HepG2 (cell line): Measurements from ENCODE around the gene CD40. TPM values are rescaled to one million over a fixed set of nuclear protein-coding genes. Genes with fewer than 3 reads are reported as not detected.

ENCODE experiments used
- ATAC-seq: fragments of 200-7000 bp; cut with Tn5 transposase; 3 replicates; pipeline ENCODE4 v1.9.1; 2020; ENCODE audit warnings: mild to moderate bottlenecking, moderate library complexity
- BruUV-seq: library from RNA; stranded (reverse); fragments of 400-500 nt; replicated peaks from 2 replicates; lab custom pipeline; 2021; lab: Mats Ljungman, UMichigan
- CTCF ChIA-PET: fragments of 300-600 bp; formaldehyde crosslinking; extraction: SDS; loops from one replicate; lab custom pipeline; 2021; ENCODE audit warnings: low total read pairs, inconsistent platforms, low intra/inter-chr PET ratio; lab: Yijun Ruan, JAX
- POLR2A ChIA-PET: fragments of 350-600 bp; sonication (Branson Sonifier 250); formaldehyde crosslinking; loops from one replicate; lab custom pipeline; 2020; ENCODE audit warnings: antibody characterized with exemption, inconsistent platforms; lab: Yijun Ruan, JAX
- DNase-seq: peaks from one replicate; pipeline ENCODE4 v3.0.0-alpha.2; 2015; ENCODE audit warnings: low spot score
- FAIRE-seq: peaks from 3 replicates; lab custom pipeline; 2011; peaks lifted over from hg19 to GRCh38; lab: Jason Lieb, UNC
- H2AFZ ChIP-seq: one replicate; pipeline ENCODE4 v1.6.1; 2011; ENCODE audit warnings: low read length, inconsistent platforms
- H3K27ac ChIP-seq: fragments of 300-600 bp; 3 replicates; pipeline ENCODE4 v1.8.0; 2011; ENCODE audit warnings: mixed run types, mild to moderate bottlenecking, mixed read lengths, low read length, inconsistent platforms; ENCODE audit not compliant: insufficient read depth; ENCODE audit errors: extremely low read length
- H3K27me3 ChIP-seq, 2 experiments: fragments of 200-600 bp in 1 of 2; 2 replicates in 1 of 2; 3 replicates in 1 of 2; pipeline versions ENCODE4 v1.6.0 to v1.8.0; 2011; ENCODE audit warnings: low read length in 2 of 2, mild to moderate bottlenecking in 2 of 2, moderate library complexity in 2 of 2, inconsistent platforms in 1 of 2; ENCODE audit not compliant: insufficient read depth in 2 of 2, control insufficient read depth in 1 of 2
- H3K36me3 ChIP-seq, 2 experiments: fragments of 200-600 bp in 1 of 2; replicated peaks in 1 of 2; 2 replicates in 1 of 2; 3 replicates in 1 of 2; pipeline versions ENCODE4 v1.5.1 to v1.8.0; 2011; ENCODE audit warnings: low read length in 2 of 2, inconsistent platforms in 1 of 2; ENCODE audit not compliant: insufficient read depth in 2 of 2, control insufficient read depth in 1 of 2
- H3K4me1 ChIP-seq: 2 replicates; pipeline ENCODE4 v1.5.1; 2012; ENCODE audit warnings: low read length, inconsistent platforms; ENCODE audit not compliant: insufficient read depth
- H3K4me2 ChIP-seq: 2 replicates; pipeline ENCODE4 v1.6.0; 2011; ENCODE audit warnings: low read depth, low read length, inconsistent platforms
- H3K4me3 ChIP-seq, 3 experiments: fragments of 200-600 bp in 1 of 3; sonication (generic), shearing (Covaris generic) in 1 of 3; replicated peaks in 1 of 3; 2 replicates each; pipeline ENCODE4 v1.5.1; 2011 to 2016; ENCODE audit warnings: low read length in 3 of 3, inconsistent platforms in 2 of 3, low read depth in 2 of 3, mild to moderate bottlenecking in 2 of 3, control low read depth in 1 of 3, mixed read lengths in 1 of 3; ENCODE audit not compliant: insufficient read depth in 1 of 3
- H3K79me2 ChIP-seq: one replicate; pipeline ENCODE4 v1.6.1; 2011; ENCODE audit warnings: low read length, inconsistent platforms; ENCODE audit not compliant: insufficient read depth
- H3K9ac ChIP-seq: 2 replicates; pipeline ENCODE4 v1.6.0; 2011; ENCODE audit warnings: mild to moderate bottlenecking, low read depth, low read length, inconsistent platforms; ENCODE audit not compliant: insufficient read depth
- H3K9me3 ChIP-seq: 2 replicates; pipeline ENCODE4 v1.5.1; 2012; ENCODE audit warnings: mild to moderate bottlenecking, low read length
- H4K20me1 ChIP-seq: 2 replicates; pipeline ENCODE4 v1.6.0; 2011; ENCODE audit warnings: inconsistent platforms, mild to moderate bottlenecking, low read length, moderate library complexity; ENCODE audit not compliant: insufficient read depth
- AGO2 ChIP-seq: fragments of 200-400 bp; formaldehyde crosslinking; optimal IDR thresholded peaks from 2 replicates; pipeline ENCODE3; 2017; ENCODE audit warnings: mild to moderate bottlenecking, low read depth, low read length, moderate library complexity
- CREM ChIP-seq, 2 experiments: sonication (generic) in 1 of 2; formaldehyde crosslinking in 1 of 2; IDR thresholded peaks; 2 replicates each; pipeline versions ENCODE4 v1.4.0 to v1.6.1; 2016 to 2020; ENCODE audit warnings: antibody characterized with exemption in 1 of 2, mild to moderate bottlenecking in 1 of 2, missing genetic modification reagents in 1 of 2
- EED ChIP-seq: sonication (generic); formaldehyde crosslinking; IDR thresholded peaks from 2 replicates; pipeline ENCODE4 v1.5.0; 2020; ENCODE audit warnings: mild to moderate bottlenecking, missing genetic modification reagents
- HNF4A ChIP-seq: sonication (generic); formaldehyde crosslinking; IDR thresholded peaks from 2 replicates; pipeline ENCODE4 v1.4.0; 2020; ENCODE audit warnings: missing genetic modification reagents
- KLF15 ChIP-seq: sonication (generic); formaldehyde crosslinking; IDR thresholded peaks from 2 replicates; pipeline ENCODE4 v1.8.1; 2023; ENCODE audit warnings: borderline replicate concordance, mild to moderate bottlenecking, inconsistent platforms, missing genetic modification reagents, mixed read lengths
- NFYB ChIP-seq: sonication (generic); formaldehyde crosslinking; IDR thresholded peaks from 2 replicates; pipeline ENCODE4 v1.4.0; 2020; ENCODE audit warnings: missing genetic modification reagents
- NR3C1 ChIP-seq: sonication (generic); formaldehyde crosslinking; IDR thresholded peaks from 2 replicates; pipeline ENCODE4 v1.4.0; 2020; ENCODE audit warnings: missing genetic modification reagents
- NRL ChIP-seq: sonication (generic); formaldehyde crosslinking; IDR thresholded peaks from 2 replicates; pipeline ENCODE4 v1.5.0; 2020; ENCODE audit warnings: missing genetic modification reagents, mild to moderate bottlenecking, moderate library complexity, borderline replicate concordance
- RBFOX2 ChIP-seq: fragments of 200-400 bp; formaldehyde crosslinking; IDR thresholded peaks from 2 replicates; pipeline ENCODE4 v1.6.1; 2017; ENCODE audit warnings: low read depth, mild to moderate bottlenecking, low read length
- SNAI1 ChIP-seq: sonication (generic); formaldehyde crosslinking; IDR thresholded peaks from 2 replicates; pipeline ENCODE4 v1.5.0; 2020; ENCODE audit warnings: mild to moderate bottlenecking, missing genetic modification reagents, borderline replicate concordance
- SYNCRIP ChIP-seq: fragments of 200-400 bp; formaldehyde crosslinking; IDR thresholded peaks from 2 replicates; pipeline ENCODE4 v1.6.1; 2018; ENCODE audit warnings: mild to moderate bottlenecking, low read depth, low read length; ENCODE audit not compliant: insufficient read depth
- ZNF350 ChIP-seq: sonication (generic); formaldehyde crosslinking; IDR thresholded peaks from 2 replicates; pipeline ENCODE4 v1.4.0; 2020; ENCODE audit warnings: mild to moderate bottlenecking, low read depth, missing genetic modification reagents, borderline replicate concordance
- ZNF446 ChIP-seq: sonication (generic); formaldehyde crosslinking; IDR thresholded peaks from 2 replicates; pipeline ENCODE4 v1.5.0; 2020; ENCODE audit warnings: mild to moderate bottlenecking, missing genetic modification reagents
- ZNF510 ChIP-seq: sonication (generic); formaldehyde crosslinking; IDR thresholded peaks from 2 replicates; pipeline ENCODE4 v1.4.0; 2020; ENCODE audit warnings: low read depth, mild to moderate bottlenecking, missing genetic modification reagents
- ZNF615 ChIP-seq: sonication (generic); formaldehyde crosslinking; IDR thresholded peaks from 2 replicates; pipeline ENCODE4 v1.5.0; 2020; ENCODE audit warnings: mild to moderate bottlenecking, missing genetic modification reagents, borderline replicate concordance
- ZNF781 ChIP-seq: sonication (generic); formaldehyde crosslinking; IDR thresholded peaks from 2 replicates; pipeline ENCODE4 v1.5.1; 2020; ENCODE audit warnings: borderline replicate concordance, mild to moderate bottlenecking, missing genetic modification reagents; ENCODE audit errors: not compliant biosample characterization
- WGBS: methylation state at CpG from one replicate; pipeline ENCODE4 v1.1.6; 2017; ENCODE audit warnings: low lambda C conversion rate; 5-methylcytosine and 5-hydroxymethylcytosine counted together
- in situ Hi-C: cut with HindIII; loops from 2 replicates; pipeline ENCODE4 v1.10.0; 2017; ENCODE audit warnings: low pct_unique_long_range_greater_than_20kb; ENCODE audit not compliant: extremely low pct_ligation_motif_present
- intact Hi-C: fragments of 100-400 bp; cut with micrococcal nuclease; formaldehyde crosslinking; loops from one replicate; pipeline ENCODE4 v1.10.0; 2022; ENCODE audit not compliant: unreplicated experiment
- polyA plus RNA-seq, 8 experiments: library from polyadenylated mRNA; depleted of rRNA in 3 of 8; stranded (reverse) in 7 of 8; unstranded in 1 of 8; fragments of >200 nt; fragmentation: Illumina TruSeq in 4 of 8; extraction: Trizol in 4 of 8; gene quantifications; 2 replicates each; pipeline versions ENCODE4 v1.2.1 to v1.2.3, GENCODE V29; 2011 to 2016; ENCODE audit warnings: low read depth in 4 of 8, missing spikeins in 1 of 8, mixed read lengths in 1 of 8; ENCODE audit not compliant: insufficient read depth in 1 of 8
- total RNA-seq, 5 experiments: library from RNA; depleted of rRNA; stranded (reverse); fragments of >200 nt; fragmentation: Illumina TruSeq; extraction: Trizol; gene quantifications; 2 replicates each; pipeline ENCODE4 v1.2.3, GENCODE V29; 2016; ENCODE audit warnings: low read depth in 1 of 5
- TF ChIP-seq, protein P1 (sequence below): sonication (generic); formaldehyde crosslinking; IDR thresholded peaks from 2 replicates; pipeline ENCODE4 v1.8.0; 2022; ENCODE audit warnings: missing genetic modification reagents, low read depth, mild to moderate bottlenecking, borderline replicate concordance
- TF ChIP-seq, protein P2 (sequence below): sonication (generic); formaldehyde crosslinking; IDR thresholded peaks from 2 replicates; pipeline ENCODE4 v1.4.0; 2020; ENCODE audit warnings: missing genetic modification reagents

Gene CD40
- total and polyA plus RNA-seq, 2 of the 13 experiments (the other 11 are each of a cell fraction or from before 2014, with no cell fraction given): 4.6 to 13.4 TPM

DNA sequence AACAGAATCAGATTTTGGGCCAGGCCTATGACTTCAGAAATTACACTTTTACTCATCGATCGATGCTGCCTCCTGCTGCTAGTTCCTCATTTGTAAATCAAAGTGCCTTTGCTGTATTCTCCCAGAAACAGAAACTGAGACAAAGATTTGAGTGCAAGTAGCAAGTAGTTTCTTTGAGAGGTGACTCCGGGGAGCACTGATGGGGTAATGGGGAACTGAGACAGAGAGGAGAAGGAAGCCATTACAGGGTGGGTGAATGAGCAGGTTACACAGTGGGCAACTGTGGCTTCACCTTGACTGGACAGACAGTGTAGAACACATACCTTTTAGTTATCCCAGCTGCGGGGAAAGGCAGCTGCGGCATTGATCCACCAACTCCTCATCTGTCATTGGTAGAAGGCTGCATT is 9.7 kb upstream of the CD40 start (continued):
- TF ChIP-seq, protein P1, sequence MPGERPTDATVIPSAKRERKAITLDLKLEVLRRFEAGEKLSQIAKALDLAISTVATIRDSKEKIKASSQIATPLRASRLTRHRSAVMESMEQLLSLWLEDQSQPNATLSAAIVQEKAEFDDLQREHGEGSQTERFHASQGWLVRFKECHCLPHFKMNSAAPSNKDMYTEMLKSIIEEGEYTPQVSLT (CRISPR knock-in tag): no peak
- TF ChIP-seq NR3C1 (CRISPR knock-in tag) (no peak), NFYB (CRISPR knock-in tag) (no peak), EED (CRISPR knock-in tag) (no peak)
- TF ChIP-seq, protein P2, sequence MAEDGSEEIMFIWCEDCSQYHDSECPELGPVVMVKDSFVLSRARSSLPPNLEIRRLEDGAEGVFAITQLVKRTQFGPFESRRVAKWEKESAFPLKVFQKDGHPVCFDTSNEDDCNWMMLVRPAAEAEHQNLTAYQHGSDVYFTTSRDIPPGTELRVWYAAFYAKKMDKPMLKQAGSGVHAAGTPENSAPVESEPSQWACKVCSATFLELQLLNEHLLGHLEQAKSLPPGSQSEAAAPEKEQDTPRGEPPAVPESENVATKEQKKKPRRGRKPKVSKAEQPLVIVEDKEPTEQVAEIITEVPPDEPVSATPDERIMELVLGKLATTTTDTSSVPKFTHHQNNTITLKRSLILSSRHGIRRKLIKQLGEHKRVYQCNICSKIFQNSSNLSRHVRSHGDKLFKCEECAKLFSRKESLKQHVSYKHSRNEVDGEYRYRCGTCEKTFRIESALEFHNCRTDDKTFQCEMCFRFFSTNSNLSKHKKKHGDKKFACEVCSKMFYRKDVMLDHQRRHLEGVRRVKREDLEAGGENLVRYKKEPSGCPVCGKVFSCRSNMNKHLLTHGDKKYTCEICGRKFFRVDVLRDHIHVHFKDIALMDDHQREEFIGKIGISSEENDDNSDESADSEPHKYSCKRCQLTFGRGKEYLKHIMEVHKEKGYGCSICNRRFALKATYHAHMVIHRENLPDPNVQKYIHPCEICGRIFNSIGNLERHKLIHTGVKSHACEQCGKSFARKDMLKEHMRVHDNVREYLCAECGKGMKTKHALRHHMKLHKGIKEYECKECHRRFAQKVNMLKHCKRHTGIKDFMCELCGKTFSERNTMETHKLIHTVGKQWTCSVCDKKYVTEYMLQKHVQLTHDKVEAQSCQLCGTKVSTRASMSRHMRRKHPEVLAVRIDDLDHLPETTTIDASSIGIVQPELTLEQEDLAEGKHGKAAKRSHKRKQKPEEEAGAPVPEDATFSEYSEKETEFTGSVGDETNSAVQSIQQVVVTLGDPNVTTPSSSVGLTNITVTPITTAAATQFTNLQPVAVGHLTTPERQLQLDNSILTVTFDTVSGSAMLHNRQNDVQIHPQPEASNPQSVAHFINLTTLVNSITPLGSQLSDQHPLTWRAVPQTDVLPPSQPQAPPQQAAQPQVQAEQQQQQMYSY (CRISPR knock-in tag): no peak

GRCh38 chr20:46108976-46109375 is 9.1 kb upstream of the CD40 start:
- no peak for TF ChIP-seq ZNF510
- TF ChIP-seq AGO2: no peak
- TF ChIP-seq ZNF615 (CRISPR knock-in tag): no peak
- no peak for TF ChIP-seq SYNCRIP
- no peak for TF ChIP-seq ZNF781 (CRISPR knock-in tag)
- no peak for TF ChIP-seq NRL (CRISPR knock-in tag)
- no peak for TF ChIP-seq KLF15 (CRISPR knock-in tag)
- no peak for TF ChIP-seq SNAI1
- TF ChIP-seq RBFOX2: no peak
- no peak for TF ChIP-seq ZNF350 (CRISPR knock-in tag)
- TF ChIP-seq CREM (IDR thresholded peaks at IDR 0.05): no peak
- no peak for TF ChIP-seq CREM (CRISPR knock-in tag; IDR thresholded peaks at IDR 0.05)
- TF ChIP-seq ZNF446 (CRISPR knock-in tag): no peak
- no peak for TF ChIP-seq HNF4A (CRISPR knock-in tag)
- intact Hi-C loops (no loop called here), in situ Hi-C loops (no loop called here)
- Histone ChIP-seq H3K36me3 (no peaks in the 10 kb centered on the region), H3K27ac (no peak overlapping the region), H3K27me3 (peaks cover 7 to 46% of the 10 kb centered on the region in 2 experiments; a peak in 4 of 5 replicates), H3K4me2 (no peak overlapping the region), H3K9ac (no peak overlapping the region), H3K4me1 (no peaks in the 10 kb centered on the region), H3K79me2 (no peaks in the 10 kb centered on the region), H3K4me3 (no peak overlapping the region), H4K20me1 (no peaks in the 10 kb centered on the region), H3K9me3 (no peaks in the 10 kb centered on the region), H2AFZ (no peak overlapping the region)
- FAIRE-seq (no peak), ATAC-seq (no peak), DNase-seq (no peak)
- no TSS peak for BruUV-seq
- WGBS: 62% methylated on average over 14 of the region's 14 CpGs
- ChIA-PET POLR2A (no interaction called here), CTCF (no interaction called here)
